LNCAP (cell line): Measurements from ENCODE around the gene MMP26.

ENCODE experiments used
- CTCF ChIP-seq: fragments of 450-650 bp; IDR thresholded peaks from 2 replicates; pipeline ENCODE4 v1.5.1; 2017; ENCODE audit warnings: mild to moderate bottlenecking

The MMP26 gene

GRCh38 chr11:4672470-4672869 is 32.1 kb upstream of the MMP26 start:
- TF ChIP-seq CTCF, result no peak

GRCh38 chr11:4673781-4674180 is 30.8 kb upstream of the MMP26 start:
- TF ChIP-seq CTCF, result no peak

GRCh38 chr11:4677948-4678347 is 26.6 kb upstream of the MMP26 start:
- no peak for TF ChIP-seq CTCF

GRCh38 chr11:4680341-4680740 is 24.2 kb upstream of the MMP26 start:
- no peak for TF ChIP-seq CTCF

- TF ChIP-seq CTCF, result no peak
Observed at GRCh38 chr11:4682623-4683419, 21.8 kb upstream of the MMP26 start.

GRCh38 chr11:4684631-4685285 is 19.8 kb upstream of the MMP26 start:
- no peak for TF ChIP-seq CTCF

GRCh38 chr11:4695442-4695841 is 9.1 kb upstream of the MMP26 start:
- TF ChIP-seq CTCF, result no peak
